GM12875 (cell line): Measurements from ENCODE around the gene KIF26B.
A peak's percentile ranks its signal among the peaks of the same experiment; 100 is the strongest.

Source experiments
- H3K4me3 ChIP-seq: one replicate; pipeline ENCODE4 v1.5.1; 2011; ENCODE audit warnings: low read depth, low read length, control low read depth
- TF ChIP-seq, protein P1 (sequence below): IDR thresholded peaks from 2 replicates; pipeline ENCODE4 v1.5.1; 2011; ENCODE audit warnings: low read depth, mild to moderate bottlenecking, control low read depth, inconsistent platforms, low read length, moderate library complexity, borderline replicate concordance; ENCODE audit not compliant: insufficient read depth

KIF26B gene

DNA sequence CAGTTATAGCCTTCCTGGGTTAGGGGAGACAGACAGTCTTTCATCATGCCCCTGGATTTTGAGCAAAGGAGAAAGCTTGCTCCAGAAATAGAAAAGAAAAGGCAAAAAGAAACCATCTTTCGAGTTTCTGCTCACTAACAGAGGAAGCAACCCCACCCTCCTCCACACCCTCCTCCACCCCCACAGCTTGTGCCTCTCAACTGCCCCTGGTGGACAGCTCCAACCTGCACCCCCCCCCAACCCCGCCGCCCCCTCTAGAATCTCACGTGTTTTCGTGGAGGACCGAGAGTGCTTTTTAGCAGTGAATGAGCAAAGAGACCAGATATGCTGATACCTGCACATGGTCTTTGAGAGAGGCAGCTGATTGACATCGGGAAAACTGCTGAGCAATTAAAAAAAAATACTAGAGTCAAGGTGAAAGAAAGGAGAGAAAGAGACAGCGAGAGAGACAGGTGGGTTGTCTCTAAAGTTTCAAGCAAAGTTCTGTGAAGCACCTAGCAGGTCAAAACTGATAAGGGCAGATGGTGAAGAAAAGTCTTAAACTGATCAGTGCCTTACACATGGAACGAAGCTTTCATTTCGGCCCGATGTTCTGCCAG, 358.3 kb downstream of the KIF26B start:
- H3K4me3 ChIP-seq = no peak overlapping the region

DNA sequence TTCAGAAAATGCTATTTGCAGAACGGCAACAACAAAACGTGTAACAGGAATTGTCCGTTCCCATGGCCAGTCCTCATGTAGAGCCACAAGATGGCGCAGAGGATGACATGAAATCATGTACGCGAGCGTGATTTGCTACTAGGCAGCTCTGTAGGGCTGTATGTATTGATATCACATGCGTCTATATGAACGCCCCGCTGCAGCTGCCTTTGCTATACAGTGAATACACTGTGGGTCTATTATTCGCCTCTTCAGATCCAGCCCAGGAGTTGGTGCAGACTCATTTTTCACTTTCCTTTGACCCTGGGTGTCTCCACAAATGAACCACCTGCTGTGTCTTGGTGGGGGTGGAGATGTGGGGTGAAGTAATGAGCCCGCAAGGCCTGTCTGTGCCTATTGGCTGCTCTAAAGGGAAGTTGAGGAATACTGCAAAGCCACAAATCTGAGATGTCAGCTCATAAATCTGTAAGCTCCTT, 361.5 kb downstream of the KIF26B start:
- no peak overlapping the region for H3K4me3 ChIP-seq
- TF ChIP-seq, protein P1, sequence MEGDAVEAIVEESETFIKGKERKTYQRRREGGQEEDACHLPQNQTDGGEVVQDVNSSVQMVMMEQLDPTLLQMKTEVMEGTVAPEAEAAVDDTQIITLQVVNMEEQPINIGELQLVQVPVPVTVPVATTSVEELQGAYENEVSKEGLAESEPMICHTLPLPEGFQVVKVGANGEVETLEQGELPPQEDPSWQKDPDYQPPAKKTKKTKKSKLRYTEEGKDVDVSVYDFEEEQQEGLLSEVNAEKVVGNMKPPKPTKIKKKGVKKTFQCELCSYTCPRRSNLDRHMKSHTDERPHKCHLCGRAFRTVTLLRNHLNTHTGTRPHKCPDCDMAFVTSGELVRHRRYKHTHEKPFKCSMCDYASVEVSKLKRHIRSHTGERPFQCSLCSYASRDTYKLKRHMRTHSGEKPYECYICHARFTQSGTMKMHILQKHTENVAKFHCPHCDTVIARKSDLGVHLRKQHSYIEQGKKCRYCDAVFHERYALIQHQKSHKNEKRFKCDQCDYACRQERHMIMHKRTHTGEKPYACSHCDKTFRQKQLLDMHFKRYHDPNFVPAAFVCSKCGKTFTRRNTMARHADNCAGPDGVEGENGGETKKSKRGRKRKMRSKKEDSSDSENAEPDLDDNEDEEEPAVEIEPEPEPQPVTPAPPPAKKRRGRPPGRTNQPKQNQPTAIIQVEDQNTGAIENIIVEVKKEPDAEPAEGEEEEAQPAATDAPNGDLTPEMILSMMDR = no peak

More for the DNA sequence above, 358.3 kb downstream of the KIF26B start:
- TF ChIP-seq, protein P1 = peak; percentile 23; the same call in 1 of the 2 replicates

DNA sequence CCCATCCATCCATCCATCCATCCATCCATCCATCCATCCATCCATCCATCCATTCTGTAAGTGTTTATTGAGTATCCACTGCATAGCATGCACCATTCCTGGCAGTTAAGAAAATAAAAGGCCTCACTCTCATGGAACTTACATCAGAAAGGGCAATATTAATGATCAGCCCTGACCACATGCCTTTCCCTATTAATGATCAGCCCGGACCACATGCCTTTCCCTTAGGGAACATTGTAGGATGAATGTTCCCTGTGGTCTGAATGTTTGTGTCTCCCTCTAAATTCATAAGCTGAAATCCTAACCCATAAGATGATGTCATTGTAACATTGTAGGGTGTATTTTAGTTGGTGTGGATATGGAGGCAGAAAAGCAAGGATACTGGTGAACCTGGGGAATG, 365.8 kb downstream of the KIF26B start:
- TF ChIP-seq, protein P1 = no peak

DNA sequence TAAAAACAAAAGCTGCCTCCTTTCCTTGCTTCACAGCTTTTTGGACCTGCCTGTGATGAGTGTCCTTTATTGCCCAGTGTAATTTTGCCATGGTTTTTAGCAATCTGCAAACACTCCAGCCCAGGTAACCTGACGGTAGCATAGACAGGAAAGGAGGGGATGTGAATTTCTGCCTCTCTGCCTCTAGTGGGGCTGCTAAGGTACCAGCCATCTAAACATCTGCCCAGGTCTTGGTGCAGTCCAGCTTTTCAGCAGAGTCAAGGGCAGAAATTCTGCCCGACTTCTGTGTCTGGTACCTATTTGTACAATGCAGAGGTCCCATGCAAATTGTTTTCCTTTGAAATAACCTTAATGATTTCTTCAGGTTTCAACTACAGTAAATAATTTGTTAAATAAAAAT, 371.4 kb downstream of the KIF26B start:
- no peak overlapping the region for H3K4me3 ChIP-seq
- TF ChIP-seq, protein P1 = no peak

More for the DNA sequence above, 365.8 kb downstream of the KIF26B start:
- no peak overlapping the region for H3K4me3 ChIP-seq

DNA sequence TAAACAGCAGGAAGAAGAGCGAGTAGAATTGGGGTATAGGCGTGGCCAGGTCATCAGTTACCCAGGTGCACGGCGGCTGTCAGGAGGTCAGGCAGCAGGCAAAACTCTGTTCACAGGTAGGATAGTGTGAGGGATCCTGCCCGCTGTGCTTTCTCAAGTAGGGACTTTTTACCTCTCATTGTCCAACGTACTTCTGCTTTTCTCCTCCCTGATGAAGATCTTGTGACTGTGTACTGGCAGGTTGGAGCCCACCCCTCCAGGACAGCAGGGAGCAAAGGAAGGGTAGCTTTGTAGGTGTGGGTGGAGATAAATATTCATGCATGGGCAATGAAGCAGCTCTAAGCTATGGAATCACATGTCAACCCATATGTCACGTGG, 373.5 kb downstream of the KIF26B start:
- TF ChIP-seq, protein P1 = no peak

DNA sequence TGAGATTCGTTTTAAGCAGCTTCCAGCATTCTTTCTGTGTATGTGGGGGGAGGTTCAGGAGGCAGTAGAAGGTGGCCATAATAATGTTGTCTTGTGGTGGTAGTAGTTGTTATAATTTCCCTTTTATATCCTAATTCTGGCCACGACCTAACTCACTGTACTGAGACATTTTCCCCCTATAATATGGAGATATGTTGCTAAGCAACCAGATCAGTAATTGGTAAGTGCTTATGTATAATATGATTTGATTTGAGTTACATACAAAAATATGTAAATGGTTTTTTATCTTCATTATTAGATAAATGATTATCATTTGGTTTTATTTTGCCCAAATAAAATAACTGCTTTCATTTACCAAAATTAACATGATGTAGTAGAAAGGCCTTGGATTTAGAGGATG, 376.2 kb downstream of the KIF26B start:
- no peak overlapping the region for H3K4me3 ChIP-seq
- TF ChIP-seq, protein P1 = no peak

More for the DNA sequence above, 373.5 kb downstream of the KIF26B start:
- no peak overlapping the region for H3K4me3 ChIP-seq

DNA sequence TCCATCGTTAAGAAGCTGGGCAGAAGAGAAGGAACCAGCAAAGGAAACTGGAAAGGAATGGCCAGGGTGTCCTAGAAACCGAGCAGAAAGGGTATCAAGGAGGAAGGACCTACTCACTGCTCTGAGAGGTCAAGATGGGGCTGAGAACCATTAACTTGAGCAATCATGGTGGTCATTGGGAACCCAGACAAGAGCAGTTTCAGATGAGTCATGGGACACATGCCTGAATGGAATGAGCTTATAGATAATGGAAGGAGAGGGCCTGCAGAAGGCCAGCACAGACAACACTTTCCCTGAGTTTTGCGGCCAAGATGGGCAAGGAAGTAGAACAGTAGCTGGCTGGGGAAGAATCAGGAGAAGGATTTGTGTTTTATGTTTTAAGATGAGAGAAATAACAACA, 383.2 kb downstream of the KIF26B start:
- H3K4me3 ChIP-seq = no peak overlapping the region
- TF ChIP-seq, protein P1 = no peak
